SU-DHL-6 (cell line): ENCODE results near the gene RPL28.

Source experiments
- CTCF ChIP-seq: fragments of 200-600 bp; sonication (generic); IDR thresholded peaks from one replicate; pipeline ENCODE4 v1.5.1; 2017; ENCODE audit warnings: antibody characterized with exemption, mild to moderate bottlenecking, low read length, moderate library complexity; ENCODE audit not compliant: insufficient read depth, poor library complexity, severe bottlenecking
- EZH2phosphoT487 ChIP-seq: fragments of 200-600 bp; sonication (generic), shearing (Covaris generic); conservative IDR thresholded peaks from 2 replicates; pipeline ENCODE4 v1.6.1; 2018; ENCODE audit warnings: mild to moderate bottlenecking, antibody characterized with exemption, low read length, moderate library complexity, mixed read lengths

- no peak for TF ChIP-seq CTCF
- TF ChIP-seq EZH2phosphoT487, result no peak
Measured at GRCh38 chr19:55358943-55359908, 26.5 kb upstream of the RPL28 start.
